B cell (primary cell): ENCODE data around the gene CACNA2D3. TPM values are rescaled to one million over a fixed set of nuclear protein-coding genes. Genes with fewer than 3 reads are reported as not detected.
A peak's percentile ranks its signal among the peaks of the same experiment; 100 is the strongest.

Source experiments
- ATAC-seq: fragments of 200-7000 bp; cut with Tn5 transposase; one replicate; pipeline ENCODE4 v1.10.0; 2021; ENCODE audit warnings: low read depth, mild to moderate bottlenecking, moderate number of reproducible peaks, moderate library complexity
- CTCF ChIA-PET: fragments of 350-600 bp; sonication (Branson Sonifier 250); formaldehyde crosslinking; loops from one replicate; lab custom pipeline; 2021; ENCODE audit warnings: antibody characterized with exemption, inconsistent platforms; lab: Charles Lee
- POLR2A ChIA-PET: fragments of 350-600 bp; sonication (Branson Sonifier 250); formaldehyde crosslinking; loops from one replicate; lab custom pipeline; 2021; ENCODE audit warnings: antibody characterized with exemption; lab: Charles Lee
- DNase-seq: peaks from one replicate; pipeline ENCODE4 v3.0.0; 2013
- H2AFZ ChIP-seq: 2 replicates; pipeline ENCODE4 v1.6.1; 2012; ENCODE audit warnings: mild to moderate bottlenecking, low read depth, low read length; ENCODE audit not compliant: insufficient read depth, poor library complexity, severe bottlenecking
- H3K27ac ChIP-seq, 2 donors: 1 replicate in 1 of 2; 2 replicates in 1 of 2; pipeline ENCODE4 v1.5.1; 2012 to 2013; ENCODE audit warnings: low read length in 2 of 2, mild to moderate bottlenecking in 2 of 2, moderate library complexity in 1 of 2
- H3K27me3 ChIP-seq, 4 experiments: fragments of 200-600 bp in 1 of 4; sonication (generic) in 1 of 4; replicated peaks in 1 of 4; 1 replicate in 2 of 4; 2 replicates in 2 of 4; pipeline versions ENCODE4 v1.6.1 to v1.7.0; 2013 to 2016; ENCODE audit warnings: low read length in 3 of 4, mild to moderate bottlenecking in 2 of 4, mixed read lengths in 1 of 4, moderate library complexity in 1 of 4; ENCODE audit not compliant: insufficient read depth in 4 of 4, control insufficient read depth in 3 of 4; ENCODE audit errors: control extremely low read depth in 1 of 4
- H3K36me3 ChIP-seq, 2 experiments: replicated peaks in 1 of 2; 1 replicate in 1 of 2; 2 replicates in 1 of 2; pipeline versions ENCODE4 v1.6.1 to v1.7.1; 2013; ENCODE audit warnings: low read length in 1 of 2; ENCODE audit not compliant: insufficient read depth in 2 of 2, control insufficient read depth in 1 of 2; ENCODE audit errors: control extremely low read depth in 1 of 2, extremely low read depth in 1 of 2
- H3K4me1 ChIP-seq, 2 donors: fragments of 200-600 bp in 1 of 2; sonication (generic) in 1 of 2; 1 replicate in 1 of 2; 2 replicates in 1 of 2; pipeline versions ENCODE4 v1.5.1 to v1.6.1; 2013 to 2017; ENCODE audit warnings: low read length in 2 of 2; ENCODE audit not compliant: control insufficient read depth in 2 of 2, insufficient read depth in 2 of 2
- H3K4me2 ChIP-seq: replicated peaks from 2 replicates; pipeline ENCODE3; 2012; ENCODE audit warnings: mild to moderate bottlenecking, low read depth, low read length; ENCODE audit not compliant: poor library complexity, severe bottlenecking
- H3K4me3 ChIP-seq, 5 experiments: fragments of 200-600 bp in 1 of 5; sonication (generic) in 1 of 5; 1 replicate in 3 of 5; 2 replicates in 2 of 5; pipeline versions ENCODE4 v1.5.1 to v1.7.0; 2011 to 2016; ENCODE audit warnings: low read length in 4 of 5, mild to moderate bottlenecking in 4 of 5, low read depth in 2 of 5, control low read depth in 1 of 5, moderate library complexity in 1 of 5; ENCODE audit not compliant: insufficient read depth in 1 of 5; ENCODE audit errors: control extremely low read depth in 1 of 5, extremely low read depth in 1 of 5
- H3K79me2 ChIP-seq: fragments of 200-600 bp; sonication (generic); one replicate; pipeline ENCODE4 v1.6.0; 2016; ENCODE audit warnings: low read length; ENCODE audit not compliant: control insufficient read depth, insufficient read depth
- H3K9ac ChIP-seq: fragments of 200-600 bp; sonication (generic); 2 replicates; pipeline ENCODE4 v1.6.1; 2017; ENCODE audit warnings: mild to moderate bottlenecking, low read length, moderate library complexity
- H3K9me3 ChIP-seq, 3 donors: one replicate each; pipeline versions ENCODE4 v1.6.1 to v1.7.1; 2013; ENCODE audit warnings: low read length in 2 of 3; ENCODE audit not compliant: control insufficient read depth in 2 of 3, insufficient read depth in 1 of 3; ENCODE audit errors: control extremely low read depth in 1 of 3
- H4K20me1 ChIP-seq: 2 replicates; pipeline ENCODE4 v1.6.0; 2012; ENCODE audit warnings: mild to moderate bottlenecking, low read length; ENCODE audit not compliant: insufficient read depth, control insufficient read depth, poor library complexity, severe bottlenecking
- H3K27ac Mint-ChIP-seq: one replicate; pipeline ENCODE4 v1.8.0; 2021; ENCODE audit warnings: mixed read lengths
- H3K27me3 Mint-ChIP-seq: one replicate; pipeline ENCODE4 v1.8.0; 2021; ENCODE audit warnings: mixed read lengths
- H3K4me1 Mint-ChIP-seq: one replicate; pipeline ENCODE4 v1.8.0; 2021; ENCODE audit warnings: mixed read lengths
- H3K4me3 Mint-ChIP-seq: one replicate; pipeline ENCODE4 v1.8.0; 2021; ENCODE audit warnings: mixed read lengths
- H3K9me3 Mint-ChIP-seq: one replicate; pipeline ENCODE4 v1.8.0; 2022; ENCODE audit warnings: mixed read lengths; ENCODE audit not compliant: insufficient read depth
- EZH2 ChIP-seq: IDR thresholded peaks from 2 replicates; pipeline ENCODE4 v1.6.1; 2012; ENCODE audit warnings: borderline replicate concordance, low read depth, mild to moderate bottlenecking, moderate library complexity, low read length; ENCODE audit not compliant: insufficient read depth, poor library complexity, severe bottlenecking
- WGBS: methylation state at CpG from one replicate; pipeline ENCODE4 v1.1.5; 2013; ENCODE audit warnings: missing lambda C conversion rate; ENCODE audit not compliant: insufficient coverage; 5-methylcytosine and 5-hydroxymethylcytosine counted together
- intact Hi-C: fragments of 100-400 bp; cut with micrococcal nuclease; formaldehyde crosslinking; loops from one replicate; pipeline ENCODE4 v1.10.0; 2022
- polyA plus RNA-seq: library from polyadenylated mRNA; depleted of rRNA; stranded (reverse); fragments of >200 nt; gene quantifications from 2 replicates; pipeline ENCODE4 v1.2.3, GENCODE V29; 2012
- total RNA-seq, 2 donors: library from RNA; stranded (reverse); fragments of 120-200 nt in 1 of 2; gene quantifications; 1 replicate in 1 of 2; 2 replicates in 1 of 2; pipeline versions ENCODE4 v1.2.3 to v1.2.4, GENCODE V29; 2013 to 2022
- TF ChIP-seq, protein P1 (sequence below): fragments of 200-600 bp; IDR thresholded peaks from one replicate; pipeline ENCODE4 v1.8.0; 2022; ENCODE audit warnings: antibody characterized with exemption, mild to moderate bottlenecking

The CACNA2D3 gene
- total and polyA plus RNA-seq, 2 donors (not counting 1 experiment from before 2014, with no cell fraction given): not detected

DNA sequence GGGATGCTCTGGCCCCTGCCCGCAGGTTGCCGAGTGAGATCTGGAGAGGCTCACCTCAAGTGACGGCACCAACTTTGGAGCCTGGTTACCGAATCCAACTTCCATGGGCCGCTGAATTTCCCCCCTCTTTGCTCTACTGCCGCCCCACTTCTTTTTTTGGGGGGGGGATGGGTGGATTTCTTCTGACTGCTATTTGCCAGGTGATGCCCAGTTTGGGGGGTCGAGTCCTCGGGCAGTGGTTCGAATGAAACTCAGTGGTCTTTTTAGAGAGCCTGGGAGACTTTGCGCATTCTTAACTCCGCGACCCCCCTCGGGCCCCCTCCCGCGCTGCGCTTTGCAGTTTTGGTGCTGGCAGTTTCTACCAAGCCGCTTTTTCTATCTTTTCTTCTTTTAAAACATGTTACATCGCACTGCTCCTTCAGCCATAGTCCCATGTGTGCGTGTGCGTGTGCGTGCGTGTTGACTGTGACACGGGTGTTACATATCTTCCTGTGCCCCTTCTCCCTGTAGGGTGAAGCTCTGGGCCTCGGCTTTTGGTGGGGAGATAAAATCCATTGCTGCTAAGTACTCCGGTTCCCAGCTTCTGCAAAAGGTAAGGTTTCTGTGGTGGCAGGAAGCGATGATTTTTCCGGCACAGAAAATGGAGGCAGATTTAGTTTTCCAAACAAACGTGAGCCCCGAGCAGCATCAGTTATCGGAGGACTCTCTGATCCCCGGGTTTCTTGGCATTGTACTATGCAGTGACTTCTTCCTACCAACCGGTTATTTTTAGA lies 837 bp downstream of the CACNA2D3 start:
- WGBS: 5% methylated on average over 26 of the region's 32 CpGs
- Histone ChIP-seq H3K9me3 (peaks cover 0 to 7% (median 0%) of the 10 kb centered on the region in 3 donors), H3K36me3 (no peaks in the 10 kb centered on the region), H3K4me2 (no peak overlapping the region), H3K27me3 (peaks cover 0 to 32% (median 22%) of the 10 kb centered on the region in 4 experiments), H3K9ac (no peak overlapping the region), H3K4me3 (no peak overlapping the region), H2AFZ (no peak overlapping the region), H3K4me1 (peaks cover 6 to 8% of the 10 kb centered on the region in 2 donors), H3K27ac (no peak overlapping the region), H4K20me1 (no peaks in the 10 kb centered on the region), H3K79me2 (no peaks in the 10 kb centered on the region)
- ChIA-PET CTCF (no interaction called here), POLR2A (no interaction called here)
- DNase-seq (no peak), ATAC-seq (no peak)
- Mint-ChIP-seq H3K27ac (no peak overlapping the region), H3K4me3 (peak overlapping the region; percentile 56), H3K9me3 (no peaks in the 10 kb centered on the region), H3K4me1 (peaks cover 19% of the 10 kb centered on the region), H3K27me3 (peaks cover 52% of the 10 kb centered on the region)
- TF ChIP-seq EZH2: no peak
- TF ChIP-seq, protein P1, sequence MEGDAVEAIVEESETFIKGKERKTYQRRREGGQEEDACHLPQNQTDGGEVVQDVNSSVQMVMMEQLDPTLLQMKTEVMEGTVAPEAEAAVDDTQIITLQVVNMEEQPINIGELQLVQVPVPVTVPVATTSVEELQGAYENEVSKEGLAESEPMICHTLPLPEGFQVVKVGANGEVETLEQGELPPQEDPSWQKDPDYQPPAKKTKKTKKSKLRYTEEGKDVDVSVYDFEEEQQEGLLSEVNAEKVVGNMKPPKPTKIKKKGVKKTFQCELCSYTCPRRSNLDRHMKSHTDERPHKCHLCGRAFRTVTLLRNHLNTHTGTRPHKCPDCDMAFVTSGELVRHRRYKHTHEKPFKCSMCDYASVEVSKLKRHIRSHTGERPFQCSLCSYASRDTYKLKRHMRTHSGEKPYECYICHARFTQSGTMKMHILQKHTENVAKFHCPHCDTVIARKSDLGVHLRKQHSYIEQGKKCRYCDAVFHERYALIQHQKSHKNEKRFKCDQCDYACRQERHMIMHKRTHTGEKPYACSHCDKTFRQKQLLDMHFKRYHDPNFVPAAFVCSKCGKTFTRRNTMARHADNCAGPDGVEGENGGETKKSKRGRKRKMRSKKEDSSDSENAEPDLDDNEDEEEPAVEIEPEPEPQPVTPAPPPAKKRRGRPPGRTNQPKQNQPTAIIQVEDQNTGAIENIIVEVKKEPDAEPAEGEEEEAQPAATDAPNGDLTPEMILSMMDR: no peak
- intact Hi-C loops: no loop called here

DNA sequence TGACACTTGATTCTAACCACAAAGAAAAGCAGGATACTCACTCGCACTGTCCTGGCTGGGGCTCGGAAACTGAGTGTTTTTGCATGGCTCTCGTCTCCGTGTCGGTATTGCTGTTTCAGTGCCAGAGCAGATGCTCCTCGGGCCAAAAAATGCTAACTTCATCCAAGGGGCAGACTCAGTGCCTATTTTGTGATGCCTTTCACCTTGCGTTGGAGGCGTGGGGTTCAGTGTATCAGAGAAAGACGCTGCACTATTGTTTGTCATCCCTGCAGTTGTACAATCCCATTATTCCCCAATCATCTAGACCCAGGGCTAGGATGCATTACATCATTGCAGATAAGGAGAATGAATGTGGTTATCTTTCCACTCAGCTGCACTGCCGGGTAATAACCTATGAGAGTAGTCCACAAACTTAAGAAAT lies 1.4 kb downstream of the CACNA2D3 start:
- H2AFZ ChIP-seq: no peak overlapping the region
- no peak overlapping the region for H3K27ac ChIP-seq
- POLR2A ChIA-PET: no interaction called here
- DNase-seq (no peak), ATAC-seq (no peak)
- intact Hi-C loops: no loop called here
- CTCF ChIA-PET: no interaction called here
- H3K4me3 ChIP-seq: no peak overlapping the region
- peaks cover 0 to 7% (median 0%) of the 10 kb centered on the region in 3 donors for H3K9me3 ChIP-seq
- no peak overlapping the region for H3K27ac Mint-ChIP-seq
- H3K4me3 Mint-ChIP-seq: peak overlapping the region; percentile 51
- WGBS: 12% methylated on average over 9 of the region's 10 CpGs
- H3K27me3 Mint-ChIP-seq: peaks cover 52% of the 10 kb centered on the region
- no peaks in the 10 kb centered on the region for H3K9me3 Mint-ChIP-seq
- TF ChIP-seq, protein P1: no peak
- no peak for TF ChIP-seq EZH2
- H3K4me2 ChIP-seq: no peak overlapping the region
- no peaks in the 10 kb centered on the region for H3K79me2 ChIP-seq
- no peaks in the 10 kb centered on the region for H3K36me3 ChIP-seq
- peaks cover 19% of the 10 kb centered on the region for H3K4me1 Mint-ChIP-seq
- H4K20me1 ChIP-seq: no peaks in the 10 kb centered on the region
- H3K27me3 ChIP-seq: peaks cover 0 to 32% (median 20%) of the 10 kb centered on the region in 4 experiments
- peaks cover 6 to 8% of the 10 kb centered on the region in 2 donors for H3K4me1 ChIP-seq
- H3K9ac ChIP-seq: no peak overlapping the region
